GM18517 (cell line): Measurements from ENCODE around the gene RNF213.
"Not testable (repeated sequence)": the region's sequence is repeated elsewhere in the genome, so short reads cannot be mapped to it uniquely, and the experiment has no call there.

Experiments
- ATAC-seq: cut with Tn5 transposase; IDR thresholded peaks from one replicate; pipeline ENCODE4 v1.9.1; 2021; ENCODE audit warnings: mild to moderate bottlenecking, moderate library complexity; ENCODE audit not compliant: unreplicated experiment

RNF213 gene

GRCh38 chr17:80316927-80317705 lies 56.5 kb downstream of the RNF213 start:
- ATAC-seq, result no peak

GRCh38 chr17:80317706-80317980 lies 57.0 kb downstream of the RNF213 start:
- ATAC-seq, result no peak

- no peak for ATAC-seq
These were observed 57.5 kb downstream of the RNF213 start for GRCh38 chr17:80318166-80318565.

- ATAC-seq, result no peak
These were observed 58.8 kb downstream of the RNF213 start for GRCh38 chr17:80319262-80319998.

GRCh38 chr17:80319999-80320344 lies 59.3 kb downstream of the RNF213 start:
- no peak for ATAC-seq

GRCh38 chr17:80320496-80320895 lies 59.8 kb downstream of the RNF213 start:
- ATAC-seq, result no peak

- ATAC-seq, result no peak
These were observed 62.2 kb downstream of the RNF213 start for GRCh38 chr17:80322864-80323263.

GRCh38 chr17:80323982-80324381 lies 63.3 kb downstream of the RNF213 start:
- ATAC-seq, result no peak

- no peak for ATAC-seq
These were observed 66.9 kb downstream of the RNF213 start for GRCh38 chr17:80327518-80327917.

GRCh38 chr17:80328634-80329380 lies 68.2 kb downstream of the RNF213 start:
- no peak for ATAC-seq

- not testable (repeated sequence) for ATAC-seq
These were observed 68.8 kb downstream of the RNF213 start for GRCh38 chr17:80329421-80329820.

GRCh38 chr17:80330276-80330675 lies 69.6 kb downstream of the RNF213 start:
- no peak for ATAC-seq

- not testable (repeated sequence) for ATAC-seq
These were observed 70.3 kb downstream of the RNF213 start for GRCh38 chr17:80330938-80331337.

- ATAC-seq, result no peak
These were observed 71.2 kb downstream of the RNF213 start for GRCh38 chr17:80331820-80332219.

- ATAC-seq, result no peak
These were observed 76.7 kb downstream of the RNF213 start for GRCh38 chr17:80337195-80337895.

GRCh38 chr17:80339118-80339517 lies 78.5 kb downstream of the RNF213 start:
- ATAC-seq, result no peak

GRCh38 chr17:80339731-80340456 lies 79.2 kb downstream of the RNF213 start:
- ATAC-seq, result no peak

- no peak for ATAC-seq
These were observed 84.7 kb downstream of the RNF213 start for GRCh38 chr17:80345321-80345720.

- no peak for ATAC-seq
These were observed 85.3 kb downstream of the RNF213 start for GRCh38 chr17:80345841-80346497.
